ENCODE data around the gene FANCB.

The FANCB gene

GRCh38 chrX:14832151-14832550 lies 40.7 kb downstream of the FANCB start:
- DNase-seq: no peak

GRCh38 chrX:14829643-14830042 lies 43.2 kb downstream of the FANCB start:
- DNase-seq: no peak

- no peak for DNase-seq
These were observed 46.5 kb downstream of the FANCB start for GRCh38 chrX:14826319-14826718.

GRCh38 chrX:14825851-14826250 lies 47.0 kb downstream of the FANCB start:
- no peak for DNase-seq

GRCh38 chrX:14819769-14820168 lies 53.1 kb downstream of the FANCB start:
- no peak for DNase-seq

GRCh38 chrX:14817571-14817970 lies 55.3 kb downstream of the FANCB start:
- DNase-seq: no peak

- no peak for DNase-seq
These were observed 69.7 kb downstream of the FANCB start for GRCh38 chrX:14802943-14803710.

GRCh38 chrX:14801136-14801535 lies 71.7 kb downstream of the FANCB start:
- DNase-seq: no peak

- no peak for DNase-seq
These were observed 74.0 kb downstream of the FANCB start for GRCh38 chrX:14798805-14799397.
